ENCODE results near the gene CUEDC1. TPM values are rescaled to one million over a fixed set of nuclear protein-coding genes. Genes with fewer than 3 reads are reported as not detected.

Gene CUEDC1
- total RNA-seq, 2 donors from 2014 or later = 0.15 to 0.56 TPM

DNA sequence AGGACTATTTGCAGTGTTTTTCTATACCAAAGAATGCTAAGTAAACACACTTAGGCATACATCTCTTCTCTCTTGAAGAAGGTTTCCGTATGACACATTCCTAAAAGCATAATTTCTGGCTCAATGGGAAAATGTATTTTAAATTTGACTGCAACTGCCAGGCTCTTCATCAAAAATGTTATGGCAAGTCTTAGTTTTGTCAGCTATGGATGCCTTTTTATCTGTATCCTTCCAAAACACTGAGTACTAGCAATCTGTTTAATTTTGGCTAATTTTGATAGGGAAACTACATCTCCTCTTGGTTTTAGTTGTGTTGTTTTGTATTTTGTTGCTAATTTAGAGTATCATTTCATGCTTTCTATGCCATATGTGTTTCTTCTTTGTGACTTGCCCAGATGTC, 140.8 kb downstream of the CUEDC1 start:
- H3K36me3 Mint-ChIP-seq (ENCODE audit: low read depth) = no peaks in the 10 kb centered on the region
- ATAC-seq (replicated peaks) = no peak
- H3K4me3 Mint-ChIP-seq = no peak overlapping the region
- peaks cover 5% of the 10 kb centered on the region for H3K4me1 Mint-ChIP-seq
- peaks cover 37% of the 10 kb centered on the region for H3K27me3 Mint-ChIP-seq
- H3K9me3 Mint-ChIP-seq = no peaks in the 10 kb centered on the region
- H3K27ac Mint-ChIP-seq = no peak overlapping the region

GRCh38 chr17:57811638-57812280, 143.5 kb downstream of the CUEDC1 start:
- no peak overlapping the region for H3K4me3 Mint-ChIP-seq
- no peaks in the 10 kb centered on the region for H3K9me3 Mint-ChIP-seq
- ATAC-seq (replicated peaks) = no peak
- H3K27me3 Mint-ChIP-seq = peaks cover 48% of the 10 kb centered on the region
- peaks cover 5% of the 10 kb centered on the region for H3K4me1 Mint-ChIP-seq
- H3K27ac Mint-ChIP-seq = no peak overlapping the region
- no peaks in the 10 kb centered on the region for H3K36me3 Mint-ChIP-seq (ENCODE audit: low read depth)

Other genes with a start within 250 kb of the CUEDC1 start
- not detected for gene CCDC182, start 210.1 kb downstream of the CUEDC1 start, total RNA-seq
- gene MRPS23, start 105.4 kb downstream of the CUEDC1 start, total RNA-seq = 10 to 100 TPM; 27.5 to 48.5 TPM
- 10 to 100 TPM; 21.4 to 29.6 TPM for gene VEZF1, start 32.8 kb upstream of the CUEDC1 start, total RNA-seq
- 100 to 1,000 TPM; 276 to 391 TPM for gene SRSF1, start 51.8 kb upstream of the CUEDC1 start, total RNA-seq
- gene DYNLL2, start 128.0 kb upstream of the CUEDC1 start, total RNA-seq = 10 to 100 TPM; 24.3 to 27.1 TPM
- gene OR4D1, start 193.0 kb upstream of the CUEDC1 start, total RNA-seq = under 1 TPM; 0.13 to 0.15 TPM
- not detected for gene OR4D2, start 211.6 kb upstream of the CUEDC1 start, total RNA-seq
- not detected for gene EPX, start 237.3 kb upstream of the CUEDC1 start, total RNA-seq